ENCODE data around the gene TBL2. TPM values are rescaled to one million over a fixed set of nuclear protein-coding genes. Genes with fewer than 3 reads are reported as not detected.

TBL2 gene
- total RNA-seq, 1 experiment from 2014 or later = 62.8 TPM

- Histone ChIP-seq H3K4me2 (ENCODE audit: low read length) (peak within 1 kb of the TSS; percentile 95), H3K4me3 (ENCODE audit: low read length) (peak within 1 kb of the TSS; percentile 81), H4K20me1 (ENCODE audit: low read length) (peaks cover 21% of the 10 kb centered on the region; the same call in 1 of the 2 replicates), H2AFZ (ENCODE audit: low read length) (peak within 1 kb of the TSS; percentile 87), H3K79me2 (ENCODE audit: low read length) (peaks cover 43% of the 10 kb centered on the region), H3K27me3 (ENCODE audit: low read length) (no peaks in the 10 kb centered on the region), H3K36me3 (ENCODE audit: low read depth, low read length) (0 out of 2 replicates have a peak, but pooled peaks cover 4% of the 10 kb centered on the region), H3K9me3 (ENCODE audit: low read length) (no peaks in the 10 kb centered on the region), H3F3A (ENCODE audit: low read length, unreplicated experiment) (no peaks in the 10 kb centered on the region), H3K9me2 (replicated peaks; ENCODE audit: low read length) (no peaks in the 10 kb centered on the region), H3K27ac (ENCODE audit: low read length) (peak within 1 kb of the TSS; percentile 95), H3K9ac (ENCODE audit: low read length) (peak within 1 kb of the TSS; percentile 99), H3K4me1 (ENCODE audit: insufficient read depth, low read length) (peaks cover 18% of the 10 kb centered on the region)
- DNase-seq (peak; percentile 76), ATAC-seq (peak; percentile 58)
- TF ChIP-seq EZH2 (IDR thresholded peaks at IDR 0.05; ENCODE audit: low read length, unreplicated experiment) (no peak), CTCF (conservative IDR thresholded peaks at IDR 0.05; ENCODE audit: low read depth, low read length) (no peak), EZH2phosphoT487 (IDR thresholded peaks at IDR 0.05; ENCODE audit: borderline replicate concordance, low read length) (no peak)
- intact Hi-C loops (cut with micrococcal nuclease) = loop anchor here (1.0 to 2.0 kb wide), 2 partner anchors 21 to 35 kb away; partner anchors contain the start of genes BAZ1B and TBL2
- CTCF ChIA-PET = no interaction called here
- POLR2A ChIA-PET (ENCODE audit: unreplicated experiment) = interaction anchor here (0.5 to 0.7 kb wide), 3 partner anchors 37 to 233 kb away, joined by 4 to 19 read pairs (median 7); no protein-coding TSS in a partner anchor
- TSS peak; percentile 94 for BruUV-seq (replicated peaks)
Observed at GRCh38 chr7:73557397-73558257, 20.8 kb downstream of the TBL2 start, which contains the start of gene BCL7B. BCL7B (minus strand) TSS chr7:73557690; CDS start chr7:73557578, 112 bp downstream.

GRCh38 chr7:73557108-73557396 lies 21.3 kb downstream of the TBL2 start:
- no peaks in the 10 kb centered on the region for H3F3A ChIP-seq (ENCODE audit: low read length, unreplicated experiment)
- H3K9ac ChIP-seq (ENCODE audit: low read length) = peak overlapping the region; percentile 99
- peak; percentile 94 for DNase-seq
- H3K27ac ChIP-seq (ENCODE audit: low read length) = peak overlapping the region; percentile 95
- POLR2A ChIA-PET (ENCODE audit: unreplicated experiment) = interaction anchor here (0.6 to 0.7 kb wide), 2 partner anchors 11 to 233 kb away, joined by 4 read pairs; no protein-coding TSS in a partner anchor
- H3K79me2 ChIP-seq (ENCODE audit: low read length) = peaks cover 48% of the 10 kb centered on the region
- TF ChIP-seq CTCF (conservative IDR thresholded peaks at IDR 0.05; ENCODE audit: low read depth, low read length) = no peak
- TF ChIP-seq EZH2phosphoT487 (IDR thresholded peaks at IDR 0.05; ENCODE audit: borderline replicate concordance, low read length) = no peak
- no peak for TF ChIP-seq EZH2 (IDR thresholded peaks at IDR 0.05; ENCODE audit: low read length, unreplicated experiment)
- peaks cover 18% of the 10 kb centered on the region for H3K4me1 ChIP-seq (ENCODE audit: insufficient read depth, low read length)
- no peaks in the 10 kb centered on the region for H3K9me3 ChIP-seq (ENCODE audit: low read length)
- H3K36me3 ChIP-seq (ENCODE audit: low read depth, low read length) = peaks cover 7% of the 10 kb centered on the region
- intact Hi-C loops (cut with micrococcal nuclease) = loop anchor here (1.0 to 2.0 kb wide), 2 partner anchors 21 to 34 kb away; partner anchors contain the start of genes BAZ1B and TBL2
- H3K9me2 ChIP-seq (replicated peaks; ENCODE audit: low read length) = no peaks in the 10 kb centered on the region
- peak overlapping the region; percentile 87 for H2AFZ ChIP-seq (ENCODE audit: low read length)
- peak; percentile 90 for ATAC-seq
- CTCF ChIA-PET = no interaction called here
- BruUV-seq (replicated peaks) = no TSS peak
- peak overlapping the region; percentile 95 for H3K4me2 ChIP-seq (ENCODE audit: low read length)
- peak overlapping the region; percentile 81 for H3K4me3 ChIP-seq (ENCODE audit: low read length)
- H3K27me3 ChIP-seq (ENCODE audit: low read length) = no peaks in the 10 kb centered on the region
- peaks cover 21% of the 10 kb centered on the region; the same call in 1 of the 2 replicates for H4K20me1 ChIP-seq (ENCODE audit: low read length)

All from PC-3 (cell line).